Measurements from ENCODE around the gene STON2.
A peak's percentile ranks its signal among the peaks of the same experiment; 100 is the strongest.

STON2 gene

DNA sequence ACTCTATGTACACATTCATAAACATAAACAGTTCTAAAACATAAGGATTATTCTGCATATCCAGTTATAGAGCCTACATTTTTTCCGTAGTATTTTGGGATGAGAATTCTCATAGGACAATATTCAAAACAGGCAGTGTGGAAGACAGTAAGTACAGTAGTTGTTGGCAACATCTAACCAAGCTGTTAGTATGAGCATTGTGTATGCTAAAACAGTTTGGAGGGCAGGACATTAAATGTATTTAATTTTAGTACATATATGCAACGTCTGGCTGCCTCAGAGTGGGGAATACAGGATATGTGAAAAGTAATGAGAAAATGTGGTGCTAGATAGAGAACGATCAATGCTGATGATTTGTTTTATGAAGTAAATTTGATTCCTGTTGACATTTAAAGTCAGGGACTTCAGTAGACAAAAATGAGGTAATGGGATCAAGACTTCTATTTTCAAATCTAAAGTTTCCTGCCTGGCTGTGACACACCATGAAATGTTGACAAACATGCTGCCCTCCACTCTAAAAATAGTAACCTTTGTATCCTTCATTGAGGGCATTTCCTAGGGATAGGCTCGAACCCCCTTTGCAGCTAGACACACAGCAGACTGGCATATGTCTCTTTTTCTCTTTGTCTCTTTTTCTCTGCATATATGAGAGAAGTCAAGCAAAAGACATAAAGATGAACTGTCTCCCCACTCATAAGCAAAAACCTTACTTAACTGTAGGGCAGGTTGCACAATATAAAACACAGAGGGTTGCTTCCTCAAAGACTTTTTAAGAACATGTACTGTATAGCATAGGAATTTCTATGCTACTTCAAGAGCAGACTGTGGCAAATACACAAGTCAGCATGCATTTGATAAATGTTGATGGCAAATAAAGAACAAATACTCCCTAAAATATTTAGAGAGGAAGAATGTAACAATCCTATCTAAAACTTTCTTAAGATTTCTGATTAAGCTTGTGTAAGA lies 103.9 kb downstream of the STON2 start:
- DNase-seq = no peak

DNA sequence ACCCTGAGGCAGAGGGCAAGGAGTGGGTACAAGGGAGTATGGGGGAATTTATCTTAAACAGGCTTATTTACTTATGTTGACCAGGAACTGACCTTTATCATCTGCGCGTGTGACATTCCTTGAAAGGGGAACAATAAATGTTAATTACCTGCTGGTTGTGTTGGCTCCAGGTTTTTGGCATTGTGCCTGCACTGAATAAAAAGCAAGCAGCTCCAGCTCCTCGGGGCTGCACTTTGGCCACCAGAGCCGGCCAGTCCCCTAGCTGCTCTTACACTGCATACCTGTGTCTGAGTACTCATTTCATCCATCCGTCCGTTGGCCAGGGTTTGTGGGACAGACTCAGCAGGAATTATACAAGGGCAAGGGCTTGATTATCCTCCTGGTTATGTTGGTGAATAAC lies 110.6 kb downstream of the STON2 start:
- no peak for DNase-seq

DNA sequence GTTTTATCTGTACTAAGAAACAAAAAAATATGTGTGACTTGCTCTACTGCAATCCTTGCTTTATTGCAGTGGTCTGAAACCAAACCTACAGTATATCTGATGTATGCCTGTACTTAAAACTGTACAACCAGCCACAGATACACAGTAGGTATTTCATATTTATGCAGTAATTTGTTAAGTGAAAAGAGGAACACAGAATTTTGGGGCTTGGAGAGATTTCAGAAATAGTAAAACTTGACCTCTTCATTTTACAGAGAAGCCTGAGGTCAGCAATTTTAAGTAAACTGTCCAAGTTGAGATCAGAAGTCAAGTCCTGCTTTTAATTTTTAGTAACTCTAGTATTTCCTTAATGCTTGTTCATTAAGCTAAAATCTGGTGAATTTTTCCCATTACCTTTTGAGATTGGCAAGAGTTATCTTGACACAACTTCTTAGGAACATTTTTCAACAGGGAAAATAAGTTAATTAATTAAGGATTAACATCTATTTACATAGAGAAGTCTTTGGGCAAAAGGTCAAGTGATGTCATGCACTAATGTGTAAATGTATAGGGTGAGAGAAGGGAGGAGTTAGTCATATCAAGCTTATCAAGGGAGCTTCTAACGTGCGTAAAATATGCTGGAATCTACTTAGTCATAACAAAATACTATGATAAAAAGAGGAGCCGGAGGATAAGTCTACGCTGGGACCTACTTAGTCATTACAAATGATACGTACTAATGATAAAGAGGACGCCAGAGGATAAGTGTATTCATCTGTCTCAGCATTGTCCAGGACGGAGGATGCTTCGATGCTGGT lies 113.4 kb downstream of the STON2 start:
- no peak for DNase-seq

DNA sequence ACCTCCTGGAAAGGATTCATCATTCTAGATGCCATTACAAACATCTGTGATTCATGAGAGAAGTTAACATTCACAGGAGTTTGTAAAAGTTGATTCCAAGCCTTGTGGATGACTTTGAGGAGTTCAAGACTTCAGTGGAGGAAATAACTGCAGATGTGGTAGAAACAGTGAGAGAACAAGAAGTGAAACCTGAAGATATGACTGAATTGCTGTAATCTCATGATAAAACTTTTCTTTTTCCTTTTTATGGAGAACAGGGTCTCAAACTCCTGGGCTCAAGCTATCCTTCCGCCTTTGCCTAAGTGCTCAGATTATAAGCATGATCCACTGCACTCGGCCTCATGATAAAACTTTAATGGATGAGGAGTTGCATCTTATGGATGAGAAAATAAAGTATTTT lies 114.9 kb downstream of the STON2 start:
- no peak for DNase-seq

DNA sequence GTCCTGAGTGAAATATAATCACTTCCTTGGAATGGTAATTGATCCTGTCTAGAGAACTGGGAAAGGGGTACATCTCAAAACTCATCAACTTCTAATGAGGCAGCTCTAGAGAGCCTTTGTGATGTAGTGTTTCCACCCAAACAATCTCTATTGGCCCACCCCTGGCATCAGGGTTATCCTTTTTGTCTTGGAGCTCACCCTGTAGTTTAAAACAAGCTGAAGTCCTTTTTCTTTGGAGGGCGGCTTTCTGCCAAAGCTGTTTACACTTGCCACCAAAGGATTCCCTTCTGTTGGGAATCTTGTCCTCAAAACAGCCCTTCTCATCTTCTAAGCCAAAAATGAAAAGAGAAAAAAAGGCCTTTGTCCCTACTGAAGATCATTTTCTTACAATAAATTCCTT lies 118.8 kb downstream of the STON2 start:
- no peak for DNase-seq

DNA sequence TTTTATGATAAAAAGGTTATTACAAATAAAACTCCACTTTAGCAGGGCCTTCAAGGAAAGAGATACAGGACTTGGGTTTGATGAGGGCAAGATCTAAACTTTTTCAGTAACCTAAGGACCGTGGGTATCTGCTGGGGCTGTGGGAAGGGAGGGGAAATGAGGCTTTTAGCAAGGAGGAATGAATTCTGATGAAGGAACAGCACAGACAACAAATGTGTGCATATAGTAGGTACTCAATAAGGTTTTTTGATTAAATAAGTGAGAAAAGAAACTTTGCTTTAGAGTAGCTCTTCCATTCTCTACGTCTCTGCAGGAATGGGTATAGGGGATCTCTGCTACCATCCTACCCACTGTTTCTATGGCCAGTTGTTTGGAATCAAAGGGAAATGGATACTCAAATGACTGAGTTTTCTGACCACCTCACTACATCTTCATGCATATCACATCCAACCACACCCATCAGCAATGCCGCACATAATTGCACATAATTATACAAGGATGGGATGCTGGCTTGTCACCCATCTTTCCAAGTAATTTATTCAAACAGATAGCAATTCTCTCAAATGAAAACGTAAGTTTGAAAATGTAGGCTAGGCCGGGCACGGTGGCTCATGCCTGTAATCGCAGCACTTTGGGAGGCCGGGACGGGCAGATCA lies 119.9 kb downstream of the STON2 start:
- DNase-seq = no peak

DNA sequence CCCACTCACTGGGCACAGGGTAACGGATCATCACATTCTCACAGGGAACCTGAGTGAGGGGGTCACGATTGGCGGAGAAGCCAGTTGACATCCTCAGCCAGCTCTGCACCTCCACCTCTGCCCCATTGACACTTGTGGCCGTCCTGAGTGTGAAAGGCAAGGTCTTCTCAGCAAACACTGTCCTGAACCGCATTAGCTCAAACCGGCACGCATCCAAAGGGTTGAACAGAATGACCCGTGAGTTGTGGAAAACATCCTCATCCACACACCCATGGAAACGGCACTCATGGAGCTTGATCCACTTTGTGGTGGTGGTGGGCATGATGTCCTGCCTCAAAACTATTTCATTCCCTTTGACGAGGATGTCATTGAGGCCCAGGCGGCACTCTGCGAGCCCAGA lies 123.0 kb downstream of the STON2 start:
- no peak for DNase-seq

DNA sequence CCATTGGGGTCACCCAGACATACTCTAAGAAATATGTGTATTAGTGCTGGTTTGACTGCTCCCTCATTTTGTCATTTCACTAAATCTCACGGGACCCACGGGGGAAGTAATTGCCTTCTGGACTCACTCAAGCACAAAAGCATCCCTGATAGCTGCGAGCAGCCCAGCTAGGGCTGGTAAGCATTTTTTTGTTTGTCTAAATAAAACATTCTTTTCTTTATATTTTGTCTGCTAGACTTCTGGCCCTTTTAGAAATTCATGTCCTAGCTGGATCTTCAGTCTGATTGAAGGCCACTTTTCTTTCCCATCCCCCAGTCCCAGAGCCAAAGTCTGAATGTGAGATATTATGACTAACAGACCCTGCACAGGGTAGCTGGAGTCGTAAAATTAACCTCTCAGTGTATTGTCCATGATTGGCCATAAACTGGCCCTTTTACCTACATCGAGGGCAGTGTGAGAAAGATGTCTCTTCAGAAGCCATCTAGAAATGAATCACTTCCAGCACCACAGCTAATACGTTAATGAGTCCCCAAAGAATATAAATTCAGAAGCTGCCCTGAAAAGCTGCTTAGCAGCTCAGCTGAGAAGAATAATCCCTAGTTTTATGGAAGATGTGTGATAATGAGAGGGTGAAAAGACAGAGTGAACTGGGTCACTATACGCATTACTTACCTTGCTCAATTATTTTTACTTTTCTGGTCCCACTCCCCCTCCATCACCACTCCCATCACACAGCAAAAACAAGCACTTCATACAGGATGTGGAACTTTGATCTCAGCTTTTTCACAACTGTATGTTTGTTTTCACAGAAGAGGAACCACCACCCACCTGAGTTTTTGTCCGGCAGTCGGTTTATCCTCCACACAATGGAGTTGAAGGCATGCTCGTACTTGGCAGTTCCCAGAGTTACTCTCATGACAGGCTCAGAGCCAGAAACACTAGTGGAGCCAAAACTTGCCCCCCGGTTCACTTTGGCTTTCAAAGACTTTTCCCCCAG lies 123.8 kb downstream of the STON2 start:
- no peak for DNase-seq

DNA sequence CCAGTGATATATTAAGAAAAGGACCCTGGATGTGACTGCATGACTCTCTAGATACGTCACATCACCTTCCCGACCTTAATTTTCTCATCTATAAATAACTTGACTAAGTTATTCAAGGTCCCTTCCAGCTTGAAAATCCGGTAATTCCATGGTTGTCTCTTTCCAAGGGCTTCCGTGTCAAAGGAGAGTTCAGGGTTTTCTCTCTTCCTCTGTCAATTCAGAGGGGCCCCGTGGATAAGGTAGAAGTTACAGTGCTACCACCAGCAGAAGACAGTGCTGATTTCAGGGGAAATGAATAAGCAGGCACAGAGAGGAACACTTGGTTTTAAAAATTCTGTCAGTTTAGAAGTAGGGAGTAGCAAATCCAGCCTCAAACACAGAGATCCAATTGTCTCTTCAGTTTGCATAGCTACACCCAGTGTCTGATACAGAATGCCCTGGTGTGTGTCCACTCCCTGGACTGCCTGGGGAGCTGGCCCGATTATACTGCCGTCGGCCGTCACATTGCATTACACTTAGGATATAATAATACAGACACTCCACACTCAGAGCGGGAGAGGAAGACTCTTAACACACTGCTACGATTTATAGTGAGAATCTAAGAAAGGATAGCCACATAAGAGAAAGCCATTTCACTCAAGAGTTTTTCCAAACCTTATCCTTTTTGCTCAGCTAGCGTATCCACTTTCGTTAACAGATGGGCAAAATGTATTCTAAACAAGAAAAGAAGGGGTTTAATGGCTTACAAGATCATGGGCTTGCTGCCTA lies 124.6 kb downstream of the STON2 start:
- no peak for DNase-seq

DNA sequence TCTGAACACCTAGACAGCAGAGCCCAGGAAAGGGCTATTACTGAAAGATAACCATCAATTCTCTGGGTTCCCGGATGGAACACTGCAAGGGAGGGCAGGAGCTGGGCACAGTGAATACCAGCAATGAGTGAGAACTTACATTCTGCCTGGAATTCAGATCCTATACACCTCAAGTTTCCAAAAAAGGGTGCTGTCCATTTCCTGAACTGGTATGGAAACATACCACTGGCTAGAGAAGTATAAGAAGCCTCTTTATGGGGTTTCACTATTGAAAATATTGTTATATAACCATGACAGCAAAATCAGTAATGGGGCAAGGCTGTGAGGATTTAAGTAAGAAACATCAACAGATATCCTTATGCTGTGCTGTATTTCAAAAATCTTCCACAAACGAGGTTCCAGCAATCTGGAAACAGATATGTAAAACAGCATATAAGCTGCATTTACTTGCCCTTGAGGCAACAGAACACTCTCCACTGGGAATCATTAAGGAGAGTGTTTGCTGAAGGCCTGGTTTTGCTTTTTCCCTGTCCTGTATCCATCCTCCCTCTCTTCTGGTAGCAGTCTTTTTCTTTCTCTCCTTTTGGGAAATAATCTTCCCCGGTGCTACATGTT lies 126.1 kb downstream of the STON2 start:
- no peak for DNase-seq

DNA sequence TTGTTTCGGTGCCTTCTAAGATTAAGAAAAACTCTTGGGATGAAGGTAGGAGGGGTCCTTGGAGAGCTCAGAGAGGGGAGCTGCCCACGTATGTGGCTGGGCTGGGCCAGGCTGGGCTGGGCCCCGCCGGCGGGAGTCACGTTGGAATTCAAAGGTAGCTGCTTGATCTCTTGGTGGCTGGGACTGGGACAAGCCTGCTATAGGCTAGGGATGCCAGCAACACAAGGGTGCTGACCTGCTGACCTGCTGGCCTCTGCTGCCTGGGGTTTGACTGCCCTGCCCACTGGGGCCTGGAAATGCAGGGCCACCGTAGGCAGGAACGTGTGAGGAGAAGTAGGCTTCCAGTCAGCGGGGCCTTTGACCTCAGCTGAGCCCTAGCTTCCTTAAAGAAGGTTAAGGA lies 126.6 kb downstream of the STON2 start:
- no peak for DNase-seq

DNA sequence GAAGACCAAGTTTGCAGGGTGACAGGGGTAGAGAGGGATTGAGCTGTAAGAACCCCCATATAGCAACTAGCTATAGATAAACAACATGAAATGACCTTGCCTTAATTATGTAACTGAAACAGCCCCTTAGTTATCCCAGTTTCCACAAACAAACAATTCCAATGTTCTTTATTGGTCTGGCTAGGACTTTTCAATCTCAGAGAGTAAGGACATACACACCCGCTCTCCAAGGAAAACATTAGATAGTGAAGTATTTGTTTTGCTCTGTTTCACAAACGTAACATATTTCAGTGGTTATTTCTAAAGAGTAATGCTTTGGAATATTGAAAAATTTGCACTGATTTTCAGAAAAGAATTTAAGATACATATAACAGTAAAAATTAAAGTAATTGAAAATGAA lies 127.8 kb downstream of the STON2 start:
- no peak for DNase-seq

DNA sequence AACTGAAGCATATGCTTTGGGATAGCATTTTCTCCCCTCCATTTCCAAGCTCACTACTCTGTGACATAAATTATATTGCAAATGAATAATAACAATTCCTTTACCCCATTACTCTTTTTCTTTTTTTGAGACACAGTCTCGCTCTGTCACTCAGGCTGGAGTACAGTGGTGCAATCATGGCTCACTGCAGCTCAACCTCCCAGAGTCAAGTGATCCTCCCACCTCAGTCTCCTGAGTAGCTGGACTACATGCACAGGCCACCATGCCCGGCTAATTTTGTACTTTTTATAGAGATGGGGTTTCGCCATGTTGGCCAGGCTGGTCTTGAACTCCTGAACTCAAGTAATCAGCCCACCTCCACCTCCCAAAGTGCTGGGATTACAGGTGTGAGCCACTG lies 130.1 kb downstream of the STON2 start:
- DNase-seq = no peak

DNA sequence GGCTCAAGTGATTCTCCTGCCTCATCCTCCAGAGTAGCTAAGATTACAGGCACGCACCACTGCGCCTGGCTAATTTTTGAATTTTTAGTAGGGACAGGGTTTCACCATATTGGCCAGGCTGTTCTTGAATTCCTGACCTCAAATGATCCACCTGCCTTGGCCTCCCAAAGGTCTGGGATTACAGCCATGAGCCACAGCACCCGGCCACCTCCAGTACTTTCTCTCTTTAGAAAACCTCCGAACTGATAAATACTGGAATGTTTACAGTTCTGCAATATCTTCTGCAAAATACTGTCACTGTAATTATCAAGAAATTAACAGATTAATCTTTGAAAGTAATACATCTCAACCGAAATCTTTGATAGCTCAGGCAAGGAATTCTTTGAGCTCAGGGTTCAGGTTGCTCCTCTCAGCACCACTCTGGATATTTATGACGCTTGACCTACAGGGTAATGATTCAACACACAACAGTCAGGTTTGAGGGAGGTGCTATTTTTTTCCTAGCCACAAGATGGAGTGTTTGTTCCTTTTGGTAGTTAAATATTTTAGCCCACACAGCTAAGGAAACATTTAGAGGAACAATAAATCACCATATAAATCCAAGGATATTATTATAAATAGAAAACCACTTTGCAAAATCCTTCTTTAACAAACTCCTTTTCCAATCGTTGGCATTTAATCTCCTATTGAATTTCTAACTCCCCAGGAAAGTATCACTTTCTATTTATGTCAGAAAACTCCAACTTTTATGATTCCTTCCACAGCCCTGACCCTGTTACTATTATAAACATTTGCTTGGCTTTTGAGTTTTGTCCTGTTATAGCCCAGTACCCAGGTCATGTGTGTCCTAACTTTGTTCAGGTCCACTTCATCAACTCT lies 130.8 kb downstream of the STON2 start:
- DNase-seq = peak; percentile 57

DNA sequence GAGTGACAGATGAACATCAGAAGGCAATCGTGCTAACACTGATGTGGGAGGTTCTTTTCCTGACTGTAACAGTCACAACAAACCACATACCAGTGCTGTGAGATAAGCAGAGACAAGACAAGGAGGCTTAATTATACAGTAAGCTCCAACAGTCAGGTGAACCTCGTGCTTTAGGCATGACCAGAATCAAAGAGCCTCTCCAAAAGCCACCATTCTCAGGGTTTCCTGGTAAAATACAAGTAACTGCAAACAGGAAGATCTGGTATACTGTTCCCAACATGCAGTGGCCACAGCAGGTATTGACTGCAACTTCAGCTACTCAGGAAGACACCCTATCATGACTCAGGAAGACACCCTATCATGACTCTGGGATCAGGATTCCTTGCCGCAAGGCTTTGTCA lies 132.1 kb downstream of the STON2 start:
- no peak for DNase-seq

DNA sequence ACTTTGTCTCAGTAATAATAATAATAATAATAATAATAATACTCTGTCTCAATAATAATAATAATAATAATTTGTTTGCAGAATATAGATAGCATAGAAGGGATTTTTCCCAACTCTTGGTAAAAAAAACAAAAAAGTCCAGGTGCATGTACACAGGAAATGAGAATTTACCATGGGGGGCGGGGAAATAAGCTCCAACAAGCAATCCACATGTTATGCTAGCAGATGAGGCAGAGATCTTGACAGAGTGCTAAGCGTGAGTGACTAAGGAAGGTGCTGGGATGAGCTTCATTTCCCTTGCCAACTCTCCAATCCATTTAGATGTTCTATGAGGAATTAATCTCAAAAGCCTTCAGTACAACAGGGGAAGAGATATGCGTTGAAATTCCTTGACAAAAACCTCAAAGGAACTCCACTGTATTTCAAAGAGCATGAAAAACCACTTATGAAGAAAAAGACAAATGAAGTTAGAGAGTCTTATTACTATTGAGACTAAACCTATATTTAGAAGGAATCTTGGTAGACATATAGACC lies 134.4 kb downstream of the STON2 start:
- no peak for DNase-seq

DNA sequence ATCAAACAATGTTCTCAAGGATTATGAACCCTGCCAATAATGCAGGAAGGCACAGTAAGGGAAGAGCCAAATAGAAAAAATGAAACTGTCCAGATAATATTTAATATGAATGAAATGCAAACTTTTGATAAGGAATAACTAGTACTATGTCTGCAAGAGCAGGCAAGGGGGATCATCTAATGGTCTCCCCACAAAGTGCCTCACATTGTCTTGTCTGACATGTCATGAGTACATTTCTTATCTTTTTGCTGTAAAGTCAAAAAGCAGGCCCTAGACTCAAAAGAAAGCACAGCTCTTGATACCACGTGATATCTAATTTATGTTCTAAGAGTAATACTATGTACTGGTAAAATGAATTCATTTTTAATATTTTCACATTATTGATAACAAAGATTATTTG lies 135.5 kb downstream of the STON2 start:
- DNase-seq = no peak

DNA sequence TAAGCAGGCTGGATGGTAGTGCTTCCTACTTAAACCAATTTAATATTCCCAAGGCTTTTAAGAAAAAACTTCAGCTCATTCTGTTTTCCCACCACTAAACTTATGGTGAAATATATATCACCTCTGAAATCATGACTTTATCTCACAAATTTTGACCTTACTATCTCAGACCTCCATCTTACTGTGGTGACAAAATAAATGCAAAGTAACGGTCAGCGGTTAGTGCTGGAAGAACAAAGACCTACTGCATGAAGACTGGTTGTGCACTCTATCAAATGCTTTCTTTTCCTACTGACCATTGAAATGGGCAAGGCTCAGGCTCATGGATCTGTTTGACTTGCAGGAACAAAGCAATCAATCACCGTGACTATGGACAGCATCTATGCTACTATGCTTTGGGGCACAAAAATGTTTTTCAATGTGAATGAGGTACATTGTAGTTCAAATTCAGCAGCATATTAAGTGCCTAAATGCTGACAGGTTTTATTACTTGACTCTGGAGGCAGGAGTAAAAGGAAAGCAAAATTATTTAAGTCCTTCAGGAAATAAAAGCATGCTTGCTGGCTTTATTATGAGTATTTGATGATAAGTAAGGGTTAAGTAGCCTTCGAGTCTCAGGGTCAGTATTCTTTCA lies 136.2 kb downstream of the STON2 start:
- no peak for DNase-seq

DNA sequence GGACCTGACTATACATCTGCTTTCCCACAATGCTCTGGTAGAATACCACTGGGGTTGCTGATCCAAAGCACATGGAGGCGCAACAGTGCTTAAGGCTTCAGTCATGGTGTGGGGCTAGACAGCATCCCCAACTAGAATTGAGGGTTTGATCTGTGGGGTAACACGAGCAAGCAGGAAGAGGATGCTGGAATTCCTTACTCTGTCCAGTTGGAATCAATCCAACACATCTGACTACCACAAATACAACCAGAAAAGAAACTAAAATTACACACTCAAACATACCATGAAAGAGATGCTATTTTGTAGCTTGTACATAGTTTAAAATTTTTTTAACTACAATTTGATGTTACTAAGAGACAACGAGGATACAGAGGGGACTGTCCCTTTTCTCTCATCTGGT lies 138.9 kb downstream of the STON2 start:
- DNase-seq = no peak
